HEK293 (cell line): ENCODE results near the gene AK8.

ENCODE experiments used
- CTCF ChIA-PET: fragments of 350-600 bp; formaldehyde crosslinking; extraction: SDS; loops from one replicate; lab custom pipeline; 2021; ENCODE audit warnings: antibody characterized with exemption; lab: Yijun Ruan, JAX
- POLR2A ChIA-PET: fragments of 300-600 bp; formaldehyde crosslinking; extraction: SDS; loops from one replicate; lab custom pipeline; 2020; ENCODE audit warnings: antibody characterized with exemption, inconsistent platforms; lab: Yijun Ruan, JAX
- H3K27ac ChIP-seq: fragments of 200-500 bp; sonication (Bioruptor generic); 2 replicates; pipeline ENCODE4 v1.5.1; 2014; ENCODE audit warnings: low read depth, low read length, control low read depth, inconsistent platforms; ENCODE audit errors: extremely low read depth
- H3K36me3 ChIP-seq, 2 experiments: fragments of 200-500 bp in 1 of 2; sonication (Bioruptor generic) in 1 of 2; 1 replicate in 1 of 2; 2 replicates in 1 of 2; pipeline ENCODE4 v1.5.1; 2014 to 2017; ENCODE audit warnings: inconsistent platforms in 2 of 2, low read length in 2 of 2; ENCODE audit not compliant: control insufficient read depth in 2 of 2, insufficient read depth in 1 of 2
- H3K4me1 ChIP-seq: fragments of 200-500 bp; sonication (Bioruptor generic); 2 replicates; pipeline ENCODE4 v1.5.1; 2014; ENCODE audit warnings: mild to moderate bottlenecking, low read length, inconsistent platforms; ENCODE audit not compliant: control insufficient read depth, insufficient read depth
- H3K4me3 ChIP-seq: 2 replicates; pipeline ENCODE4 v1.5.1; 2011; ENCODE audit warnings: low read depth, mild to moderate bottlenecking, control low read depth, low read length, moderate library complexity
- H3K9me3 ChIP-seq: fragments of 200-500 bp; sonication (Bioruptor generic); 2 replicates; pipeline ENCODE4 v1.5.1; 2014; ENCODE audit warnings: low read depth, low read length, inconsistent platforms; ENCODE audit not compliant: control insufficient read depth, insufficient read depth
- FEZF1 ChIP-seq: fragments of 450-650 bp; formaldehyde crosslinking; IDR thresholded peaks from 2 replicates; pipeline ENCODE4 v1.5.1; 2016; ENCODE audit warnings: missing biosample characterization, missing genetic modification characterization
- KLF1 ChIP-seq: fragments of 450-650 bp; formaldehyde crosslinking; IDR thresholded peaks from 2 replicates; pipeline ENCODE4 v1.5.1; 2016; ENCODE audit warnings: missing biosample characterization, missing genetic modification characterization
- KLF9 ChIP-seq: fragments of 450-650 bp; formaldehyde crosslinking; IDR thresholded peaks from 2 replicates; pipeline ENCODE4 v1.5.1; 2016; ENCODE audit warnings: missing biosample characterization, missing genetic modification characterization, low read depth
- OSR2 ChIP-seq: fragments of 450-650 bp; formaldehyde crosslinking; IDR thresholded peaks from 2 replicates; pipeline ENCODE4 v1.5.1; 2016; ENCODE audit warnings: missing biosample characterization, missing genetic modification characterization
- RBAK ChIP-seq: fragments of 450-650 bp; formaldehyde crosslinking; IDR thresholded peaks from 2 replicates; pipeline ENCODE4 v1.5.1; 2016; ENCODE audit warnings: missing biosample characterization, missing genetic modification characterization
- REPIN1 ChIP-seq: fragments of 450-650 bp; formaldehyde crosslinking; IDR thresholded peaks from 2 replicates; pipeline ENCODE4 v1.5.1; 2017; ENCODE audit warnings: missing biosample characterization, missing genetic modification characterization, low read depth
- TCF7L2 ChIP-seq: IDR thresholded peaks from 2 replicates; pipeline ENCODE4 v1.6.1; 2011; ENCODE audit warnings: low read depth, mild to moderate bottlenecking, inconsistent platforms, low read length, moderate library complexity, borderline replicate concordance
- YY1 ChIP-seq: fragments of 450-650 bp; formaldehyde crosslinking; IDR thresholded peaks from 2 replicates; pipeline ENCODE4 v1.5.1; 2018; ENCODE audit warnings: missing biosample characterization, missing genetic modification characterization
- ZBTB1 ChIP-seq: fragments of 450-650 bp; formaldehyde crosslinking; IDR thresholded peaks from 2 replicates; pipeline ENCODE4 v1.5.1; 2016; ENCODE audit warnings: missing biosample characterization, missing genetic modification characterization
- ZBTB21 ChIP-seq: fragments of 450-650 bp; formaldehyde crosslinking; IDR thresholded peaks from 2 replicates; pipeline ENCODE4 v1.5.1; 2017; ENCODE audit warnings: missing biosample characterization, missing genetic modification characterization
- ZEB2 ChIP-seq: fragments of 450-650 bp; formaldehyde crosslinking; IDR thresholded peaks from 2 replicates; pipeline ENCODE4 v1.5.1; 2016; ENCODE audit warnings: missing biosample characterization, missing genetic modification characterization
- ZFHX2 ChIP-seq: fragments of 450-650 bp; formaldehyde crosslinking; conservative IDR thresholded peaks from 2 replicates; pipeline ENCODE4 v1.5.1; 2016; ENCODE audit warnings: missing biosample characterization, missing genetic modification characterization
- ZFP69B ChIP-seq: fragments of 450-650 bp; formaldehyde crosslinking; IDR thresholded peaks from 2 replicates; pipeline ENCODE4 v1.5.1; 2016; ENCODE audit warnings: missing biosample characterization, missing genetic modification characterization
- ZNF121 ChIP-seq: fragments of 450-650 bp; formaldehyde crosslinking; IDR thresholded peaks from 2 replicates; pipeline ENCODE4 v1.5.1; 2016; ENCODE audit warnings: missing biosample characterization, missing genetic modification characterization
- ZNF132 ChIP-seq: fragments of 450-650 bp; formaldehyde crosslinking; IDR thresholded peaks from 2 replicates; pipeline ENCODE4 v1.5.1; 2017; ENCODE audit warnings: missing biosample characterization, missing genetic modification characterization, borderline replicate concordance
- ZNF155 ChIP-seq: fragments of 450-650 bp; formaldehyde crosslinking; IDR thresholded peaks from 2 replicates; pipeline ENCODE4 v1.5.1; 2016; ENCODE audit warnings: missing biosample characterization, missing genetic modification characterization
- ZNF184 ChIP-seq: fragments of 450-650 bp; IDR thresholded peaks from 2 replicates; pipeline ENCODE4 v1.5.1; 2018; ENCODE audit warnings: missing biosample characterization, mild to moderate bottlenecking, missing genetic modification characterization
- ZNF23 ChIP-seq: fragments of 450-650 bp; formaldehyde crosslinking; IDR thresholded peaks from 2 replicates; pipeline ENCODE4 v1.5.1; 2016; ENCODE audit warnings: missing biosample characterization, missing genetic modification characterization, borderline replicate concordance
- ZNF292 ChIP-seq: fragments of 450-650 bp; formaldehyde crosslinking; IDR thresholded peaks from 2 replicates; pipeline ENCODE4 v1.5.1; 2016; ENCODE audit warnings: low read depth, missing biosample characterization, missing genetic modification characterization, borderline replicate concordance
- ZNF426 ChIP-seq: fragments of 450-650 bp; formaldehyde crosslinking; IDR thresholded peaks from 2 replicates; pipeline ENCODE4 v1.5.1; 2017; ENCODE audit warnings: missing biosample characterization, missing genetic modification characterization, mild to moderate bottlenecking, inconsistent platforms, moderate library complexity
- ZNF433 ChIP-seq: fragments of 450-650 bp; formaldehyde crosslinking; IDR thresholded peaks from 2 replicates; pipeline ENCODE4 v1.5.1; 2016; ENCODE audit warnings: missing biosample characterization, missing genetic modification characterization, low read depth
- ZNF473 ChIP-seq: fragments of 450-650 bp; formaldehyde crosslinking; IDR thresholded peaks from 2 replicates; pipeline ENCODE4 v1.5.1; 2017; ENCODE audit warnings: missing biosample characterization, missing genetic modification characterization
- ZNF48 ChIP-seq: fragments of 450-650 bp; formaldehyde crosslinking; IDR thresholded peaks from 2 replicates; pipeline ENCODE4 v1.5.1; 2016; ENCODE audit warnings: missing biosample characterization, missing genetic modification characterization
- ZNF555 ChIP-seq: fragments of 450-650 bp; formaldehyde crosslinking; conservative IDR thresholded peaks from 2 replicates; pipeline ENCODE4 v1.5.1; 2017; ENCODE audit warnings: missing biosample characterization, mild to moderate bottlenecking, missing genetic modification characterization, inconsistent platforms
- ZNF560 ChIP-seq: fragments of 450-650 bp; formaldehyde crosslinking; IDR thresholded peaks from 2 replicates; pipeline ENCODE4 v1.5.1; 2017; ENCODE audit warnings: missing biosample characterization, missing genetic modification characterization, borderline replicate concordance
- ZNF571 ChIP-seq: fragments of 450-650 bp; formaldehyde crosslinking; IDR thresholded peaks from 2 replicates; pipeline ENCODE4 v1.5.0; 2017; ENCODE audit warnings: missing biosample characterization, missing genetic modification characterization
- ZNF658 ChIP-seq: fragments of 450-650 bp; formaldehyde crosslinking; IDR thresholded peaks from 2 replicates; pipeline ENCODE4; 2016; ENCODE audit warnings: missing biosample characterization, missing genetic modification characterization
- ZNF747 ChIP-seq: fragments of 450-650 bp; formaldehyde crosslinking; IDR thresholded peaks from 2 replicates; pipeline ENCODE4 v1.5.1; 2016; ENCODE audit warnings: missing biosample characterization, missing genetic modification characterization
- TF ChIP-seq, protein P1 (sequence below): fragments of 450-650 bp; formaldehyde crosslinking; IDR thresholded peaks from 2 replicates; pipeline ENCODE4 v1.5.1; 2017; ENCODE audit warnings: missing biosample characterization, missing genetic modification characterization
- TF ChIP-seq, protein P2 (sequence below): fragments of 450-650 bp; IDR thresholded peaks from 2 replicates; pipeline ENCODE4 v1.5.1; 2018; ENCODE audit warnings: missing biosample characterization, missing genetic modification characterization

Gene AK8

GRCh38 chr9:132919614-132920268, 41.7 kb upstream of the AK8 start:
- ChIA-PET POLR2A (no interaction called here), CTCF (interaction anchor here (0.7 to 16.4 kb wide), 3 partner anchors 18 to 397 kb away, joined by 3 to 160 read pairs (median 3); no protein-coding TSS in a partner anchor)
- H3K9me3 ChIP-seq: no peaks in the 10 kb centered on the region
- TF ChIP-seq ZNF560 (tag by site-specific recombination): no peak
- TF ChIP-seq ZNF155: no peak
- TF ChIP-seq OSR2 (tag by site-specific recombination): no peak
- TF ChIP-seq ZBTB21 (tag by site-specific recombination): no peak
- no peak for TF ChIP-seq REPIN1 (tag by site-specific recombination)
- no peak for TF ChIP-seq ZBTB1 (tag by site-specific recombination)
- TF ChIP-seq ZNF473: no peak
- no peak for TF ChIP-seq ZNF132
- no peak for TF ChIP-seq ZNF184 (tag by site-specific recombination)
- TF ChIP-seq YY1 (tag by site-specific recombination): no peak
- TF ChIP-seq ZNF555: no peak
- no peak for TF ChIP-seq ZNF48 (tag by site-specific recombination)
- TF ChIP-seq FEZF1 (tag by site-specific recombination): no peak
- no peak for TF ChIP-seq TCF7L2
- no peak for TF ChIP-seq ZNF23 (tag by site-specific recombination)
- TF ChIP-seq KLF1 (tag by site-specific recombination): no peak
- TF ChIP-seq, all 188 proteins: peak for 0
- no peak overlapping the region for H3K4me3 ChIP-seq
- no peaks in the 10 kb centered on the region for H3K4me1 ChIP-seq
- H3K36me3 ChIP-seq: peaks cover 24 to 85% of the 10 kb centered on the region in 2 experiments
- no peak overlapping the region for H3K27ac ChIP-seq

GRCh38 chr9:132914924-132915323, 36.8 kb upstream of the AK8 start:
- H3K9me3 ChIP-seq: no peaks in the 10 kb centered on the region
- CTCF ChIA-PET: interaction anchor here (0.6 to 16.4 kb wide), 8 partner anchors 13 to 408 kb away, joined by 3 to 160 read pairs (median 4); no protein-coding TSS in a partner anchor
- H3K4me1 ChIP-seq: no peaks in the 10 kb centered on the region
- TF ChIP-seq ZNF121 (tag by site-specific recombination) (peak; percentile 62; the same call in 1 of the 2 replicates), ZNF292 (tag by site-specific recombination) (no peak), KLF9 (tag by site-specific recombination) (no peak), RBAK (tag by site-specific recombination) (no peak), ZEB2 (tag by site-specific recombination) (no peak)
- TF ChIP-seq, protein P1, sequence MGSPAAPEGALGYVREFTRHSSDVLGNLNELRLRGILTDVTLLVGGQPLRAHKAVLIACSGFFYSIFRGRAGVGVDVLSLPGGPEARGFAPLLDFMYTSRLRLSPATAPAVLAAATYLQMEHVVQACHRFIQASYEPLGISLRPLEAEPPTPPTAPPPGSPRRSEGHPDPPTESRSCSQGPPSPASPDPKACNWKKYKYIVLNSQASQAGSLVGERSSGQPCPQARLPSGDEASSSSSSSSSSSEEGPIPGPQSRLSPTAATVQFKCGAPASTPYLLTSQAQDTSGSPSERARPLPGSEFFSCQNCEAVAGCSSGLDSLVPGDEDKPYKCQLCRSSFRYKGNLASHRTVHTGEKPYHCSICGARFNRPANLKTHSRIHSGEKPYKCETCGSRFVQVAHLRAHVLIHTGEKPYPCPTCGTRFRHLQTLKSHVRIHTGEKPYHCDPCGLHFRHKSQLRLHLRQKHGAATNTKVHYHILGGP (tag by site-specific recombination): no peak
- H3K27ac ChIP-seq: no peak overlapping the region
- POLR2A ChIA-PET: no interaction called here
- H3K36me3 ChIP-seq: peaks cover 17 to 76% of the 10 kb centered on the region in 2 experiments
- no peak overlapping the region for H3K4me3 ChIP-seq

DNA sequence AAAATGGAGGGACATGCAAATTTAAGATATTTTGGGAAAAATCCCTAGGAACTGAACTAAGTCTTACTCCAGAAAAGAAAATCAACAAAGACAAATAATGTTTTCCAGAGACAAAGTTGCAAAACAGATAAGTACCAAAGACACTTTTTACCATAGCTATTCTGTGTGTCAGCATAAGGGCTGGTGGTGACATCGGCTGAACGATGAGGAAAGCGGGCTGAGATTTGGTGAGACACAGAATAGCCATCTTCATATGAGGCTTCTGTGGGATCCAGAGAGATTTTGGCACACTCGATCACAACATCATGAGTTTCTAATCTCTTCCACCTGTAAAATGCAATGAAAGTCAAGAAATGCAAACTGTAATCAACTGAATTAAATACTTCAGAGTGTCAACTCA, 34.0 kb upstream of the AK8 start:
- Histone ChIP-seq H3K9me3 (no peaks in the 10 kb centered on the region), H3K4me3 (no peak overlapping the region), H3K4me1 (no peaks in the 10 kb centered on the region), H3K27ac (no peak overlapping the region), H3K36me3 (peaks cover 12 to 71% of the 10 kb centered on the region in 2 experiments)
- ChIA-PET POLR2A (no interaction called here), CTCF (interaction anchor here (16.4 kb wide), 1 partner anchor 10 kb away, joined by 160 read pairs; no protein-coding TSS in a partner anchor)
- TF ChIP-seq ZNF658 (tag by site-specific recombination) (no peak), ZNF571 (tag by site-specific recombination) (no peak), ZNF433 (tag by site-specific recombination) (no peak), ZFHX2 (no peak), ZNF747 (no peak), ZFP69B (no peak), ZNF426 (no peak)
- TF ChIP-seq, protein P2, sequence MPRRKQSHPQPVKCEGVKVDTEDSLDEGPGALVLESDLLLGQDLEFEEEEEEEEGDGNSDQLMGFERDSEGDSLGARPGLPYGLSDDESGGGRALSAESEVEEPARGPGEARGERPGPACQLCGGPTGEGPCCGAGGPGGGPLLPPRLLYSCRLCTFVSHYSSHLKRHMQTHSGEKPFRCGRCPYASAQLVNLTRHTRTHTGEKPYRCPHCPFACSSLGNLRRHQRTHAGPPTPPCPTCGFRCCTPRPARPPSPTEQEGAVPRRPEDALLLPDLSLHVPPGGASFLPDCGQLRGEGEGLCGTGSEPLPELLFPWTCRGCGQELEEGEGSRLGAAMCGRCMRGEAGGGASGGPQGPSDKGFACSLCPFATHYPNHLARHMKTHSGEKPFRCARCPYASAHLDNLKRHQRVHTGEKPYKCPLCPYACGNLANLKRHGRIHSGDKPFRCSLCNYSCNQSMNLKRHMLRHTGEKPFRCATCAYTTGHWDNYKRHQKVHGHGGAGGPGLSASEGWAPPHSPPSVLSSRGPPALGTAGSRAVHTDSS (tag by site-specific recombination): no peak
